HG03097 (cell line): Measurements from ENCODE around the gene INO80.

ENCODE experiments used
- ATAC-seq: cut with Tn5 transposase; IDR thresholded peaks from one replicate; pipeline ENCODE4 v1.9.1; 2021; ENCODE audit not compliant: unreplicated experiment, low FRiP score

Gene INO80

DNA sequence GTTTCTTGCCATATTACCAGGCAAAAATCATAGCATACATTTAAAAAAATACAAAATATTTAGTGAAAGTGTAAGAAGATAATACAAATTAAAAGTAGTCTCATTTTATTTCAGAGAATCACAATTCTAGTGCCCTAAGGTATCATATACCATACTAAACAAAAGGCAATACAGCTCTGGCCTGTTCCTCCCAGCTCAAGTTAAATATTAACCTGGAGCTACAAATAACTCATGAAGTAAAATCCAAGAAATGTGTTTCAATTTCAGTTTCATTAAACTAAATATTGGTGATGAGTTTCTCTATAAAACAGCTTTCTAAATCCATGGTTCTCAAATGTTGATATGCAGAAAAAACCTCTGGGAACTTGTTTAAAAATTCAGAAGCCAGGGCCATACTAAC is 67.7 kb downstream of the INO80 start:
- ATAC-seq, result no peak

DNA sequence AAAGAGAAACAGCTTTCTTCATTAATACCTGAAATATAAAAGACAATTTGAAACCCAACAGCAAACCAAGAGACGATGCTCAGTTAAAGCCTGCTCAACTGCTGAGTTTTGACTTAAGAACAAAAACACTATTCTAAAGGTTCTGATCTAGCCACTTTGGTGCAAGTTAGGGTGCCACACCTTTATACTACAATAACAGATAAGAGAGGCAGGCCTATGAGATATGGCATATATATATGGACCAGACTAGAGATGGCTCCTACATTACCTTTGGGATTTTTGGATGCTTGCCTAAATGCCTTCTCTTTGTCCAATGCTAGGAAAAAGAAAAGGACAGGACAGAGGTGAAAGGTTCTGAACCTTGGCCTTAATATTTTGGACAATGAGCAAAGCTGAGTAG is 68.6 kb downstream of the INO80 start:
- no peak for ATAC-seq

DNA sequence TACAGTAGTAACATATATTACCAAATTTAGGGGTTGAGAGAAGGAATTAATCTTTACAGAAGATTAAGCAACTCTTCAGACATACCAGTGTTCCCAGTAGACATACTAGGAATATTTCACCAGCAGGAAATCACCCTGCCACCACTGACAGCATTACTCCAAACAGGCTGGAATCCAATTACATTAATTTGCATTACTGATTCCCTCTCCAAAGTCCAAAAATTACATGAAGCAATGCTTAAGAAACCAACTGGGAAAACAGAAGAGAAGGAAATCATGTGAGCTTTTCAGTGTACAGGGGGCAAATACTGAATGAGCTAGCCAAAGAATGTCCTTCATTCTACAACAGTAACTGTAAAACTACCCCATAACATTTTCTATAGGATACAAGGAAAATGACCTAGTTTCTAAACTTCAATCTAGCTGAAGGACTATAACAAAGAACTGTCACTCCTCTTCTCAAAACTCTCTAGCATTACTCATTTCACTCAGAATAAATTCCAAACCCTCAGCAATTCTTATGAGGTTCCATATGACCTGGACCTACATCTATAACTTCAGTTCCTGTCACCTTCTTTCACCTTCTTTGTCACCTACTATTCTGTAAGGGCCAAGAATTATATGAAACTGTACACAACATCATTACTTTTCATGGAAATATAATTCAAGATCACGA is 72.7 kb downstream of the INO80 start:
- ATAC-seq, result no peak

DNA sequence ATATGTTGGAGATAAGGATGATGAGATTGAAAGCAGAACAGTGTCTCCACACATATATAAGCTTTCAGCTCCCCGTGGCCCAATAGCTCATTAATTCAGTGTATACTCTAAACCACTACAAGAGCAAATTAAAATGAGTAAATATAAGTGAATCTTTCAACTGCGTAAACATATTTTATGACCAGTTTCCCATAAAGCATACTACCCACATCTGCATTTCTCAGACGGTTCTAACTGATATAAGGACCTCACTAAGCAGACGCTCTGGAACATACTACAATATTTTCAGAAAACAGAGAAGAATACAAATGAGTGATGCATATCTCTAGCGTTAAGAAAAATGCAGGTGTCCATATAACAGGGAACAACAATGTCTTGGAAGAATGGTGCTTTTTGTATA is 73.2 kb downstream of the INO80 start:
- ATAC-seq, result no peak

DNA sequence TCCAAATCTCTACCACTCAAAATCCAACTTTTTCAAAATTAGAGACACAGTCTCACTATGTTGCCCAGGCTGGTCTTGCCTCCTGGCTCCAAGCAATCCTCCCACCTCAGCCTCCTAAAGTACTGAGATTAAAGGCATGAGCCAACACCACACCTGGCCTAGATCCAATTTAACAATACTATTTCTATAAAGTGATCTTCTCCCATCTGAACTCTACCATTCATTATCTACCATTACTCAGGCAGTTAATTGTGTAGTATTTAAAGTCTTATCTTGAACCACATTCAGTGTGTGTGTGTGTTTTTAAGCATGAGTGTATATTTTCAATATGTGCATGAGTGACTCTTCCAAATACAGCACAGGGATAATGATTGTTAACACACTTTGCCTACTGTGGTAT is 77.0 kb downstream of the INO80 start:
- ATAC-seq, result no peak

DNA sequence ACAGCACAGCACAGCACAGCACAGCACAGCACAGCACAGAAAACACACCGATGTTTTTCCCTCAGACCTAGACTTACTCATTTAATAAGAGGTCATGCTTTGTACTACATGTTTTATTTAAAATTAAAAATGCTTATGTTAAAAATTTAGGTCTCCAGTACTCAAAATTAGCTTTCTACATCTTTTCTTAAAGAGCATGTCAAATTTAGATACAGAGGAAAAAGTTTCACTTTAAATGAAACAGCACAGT is 84.1 kb downstream of the INO80 start:
- no peak for ATAC-seq

DNA sequence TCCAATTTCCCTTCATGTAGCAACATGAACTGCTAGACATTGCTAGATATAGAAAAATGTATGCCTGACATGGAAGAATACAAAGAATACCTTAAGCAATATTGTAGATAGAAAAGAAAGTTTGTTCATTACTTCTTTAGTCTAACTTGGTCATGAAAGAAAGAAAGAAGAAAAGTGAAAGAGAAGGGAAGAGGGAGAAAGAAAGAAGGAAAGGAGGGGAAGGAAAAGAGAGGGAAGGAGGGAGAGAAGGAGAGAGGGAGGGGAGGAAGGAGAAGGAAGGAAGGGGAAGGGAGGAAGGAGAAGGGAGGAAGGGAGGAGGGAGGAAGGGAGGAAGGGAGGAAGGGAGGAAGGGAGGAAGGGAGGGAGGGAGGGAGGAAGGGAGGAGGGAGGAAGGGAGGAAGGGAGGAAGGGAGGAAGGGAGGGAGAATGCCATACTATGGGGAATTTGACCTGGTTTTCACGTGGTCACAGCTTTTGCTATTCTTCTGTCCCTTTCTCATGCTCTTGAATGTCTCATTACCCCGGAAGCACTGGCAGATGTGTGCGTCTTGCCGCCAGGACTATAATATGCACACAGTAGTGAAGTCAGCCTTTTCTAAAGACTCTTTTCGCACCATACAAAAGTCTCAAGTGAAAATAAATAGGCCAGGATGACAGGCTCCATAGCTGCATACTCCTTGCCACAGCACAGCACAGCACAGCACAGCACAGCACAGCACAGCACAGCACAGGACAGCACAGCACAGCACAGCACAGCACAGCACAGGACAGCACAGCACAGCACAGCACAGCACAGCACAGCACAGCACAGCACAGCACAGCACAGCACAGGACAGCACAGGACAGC is 84.6 kb downstream of the INO80 start:
- no peak for ATAC-seq

DNA sequence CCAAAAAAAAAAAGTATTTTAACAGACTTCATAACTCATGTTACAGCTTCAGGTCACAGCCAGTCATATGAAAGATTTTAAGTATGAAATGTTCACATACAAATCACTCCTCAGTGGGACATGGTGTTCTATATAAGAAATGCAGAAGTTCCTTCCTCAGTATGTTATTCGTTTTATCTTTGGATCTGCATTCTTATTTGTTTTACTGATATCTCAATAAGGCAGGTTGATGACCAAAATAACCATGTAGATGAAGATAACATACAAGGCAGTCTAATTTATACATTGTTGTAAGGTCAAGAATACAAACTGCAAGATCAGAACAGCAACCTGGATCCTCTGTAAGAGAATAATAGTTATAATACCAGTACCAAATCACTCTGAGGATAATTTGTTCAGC is 87.2 kb downstream of the INO80 start:
- ATAC-seq, result no peak

DNA sequence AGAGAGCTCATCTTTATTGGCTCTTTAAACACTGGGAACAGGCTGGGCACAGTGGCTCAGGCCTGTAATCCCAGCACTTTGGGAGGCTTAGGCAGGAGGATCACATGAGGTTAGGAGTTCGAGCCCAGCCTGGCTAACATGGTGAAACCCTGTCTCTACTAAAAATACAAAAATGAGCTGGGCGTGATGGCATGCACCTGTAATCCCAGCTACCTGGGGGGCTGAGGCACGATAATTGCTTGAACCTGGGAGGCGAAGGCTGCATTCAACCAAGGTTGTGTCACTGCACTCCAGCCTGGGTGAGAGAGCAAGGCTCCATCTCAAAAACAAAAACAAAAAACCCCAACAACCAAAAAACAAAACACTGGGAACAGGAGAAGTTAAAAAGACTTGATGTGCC is 90.7 kb downstream of the INO80 start:
- no peak for ATAC-seq

DNA sequence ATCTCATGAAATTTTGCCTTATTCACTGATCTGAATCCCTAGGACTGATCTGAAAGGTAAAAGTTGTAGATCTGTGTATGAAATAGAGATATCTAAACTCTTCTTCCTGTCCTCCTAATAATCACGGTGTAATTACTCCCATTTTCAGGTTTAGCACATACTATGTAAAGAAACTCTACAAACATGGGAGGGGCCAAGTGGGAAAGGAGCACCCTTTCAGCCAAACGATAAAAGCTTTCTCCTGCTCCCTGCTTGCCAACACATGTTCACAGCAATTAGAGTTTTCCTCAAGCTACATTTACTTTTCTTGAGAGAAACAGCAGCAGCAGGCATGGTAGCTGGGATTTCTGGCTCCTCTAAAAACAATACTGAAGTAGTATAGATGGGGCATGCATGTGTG is 91.2 kb downstream of the INO80 start:
- no peak for ATAC-seq

DNA sequence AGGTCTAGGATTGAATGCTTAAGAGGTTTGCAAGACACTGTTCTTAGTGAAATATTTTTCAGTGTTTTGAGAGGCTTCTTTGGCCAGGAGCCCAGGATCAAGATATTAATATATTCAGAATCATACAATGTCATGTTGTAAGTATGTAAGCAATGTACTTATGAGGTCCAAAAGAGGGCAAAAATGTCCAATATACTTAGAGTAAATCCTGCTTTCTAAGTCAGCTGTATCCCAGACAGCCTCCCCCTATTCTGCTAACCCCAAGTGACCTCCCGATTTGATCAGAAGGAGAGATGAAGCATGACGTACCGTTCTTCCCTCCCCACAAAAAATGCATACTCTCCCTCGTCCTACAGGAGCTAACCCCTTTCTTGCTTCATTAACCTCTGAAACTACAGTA is 91.9 kb downstream of the INO80 start:
- no peak for ATAC-seq

DNA sequence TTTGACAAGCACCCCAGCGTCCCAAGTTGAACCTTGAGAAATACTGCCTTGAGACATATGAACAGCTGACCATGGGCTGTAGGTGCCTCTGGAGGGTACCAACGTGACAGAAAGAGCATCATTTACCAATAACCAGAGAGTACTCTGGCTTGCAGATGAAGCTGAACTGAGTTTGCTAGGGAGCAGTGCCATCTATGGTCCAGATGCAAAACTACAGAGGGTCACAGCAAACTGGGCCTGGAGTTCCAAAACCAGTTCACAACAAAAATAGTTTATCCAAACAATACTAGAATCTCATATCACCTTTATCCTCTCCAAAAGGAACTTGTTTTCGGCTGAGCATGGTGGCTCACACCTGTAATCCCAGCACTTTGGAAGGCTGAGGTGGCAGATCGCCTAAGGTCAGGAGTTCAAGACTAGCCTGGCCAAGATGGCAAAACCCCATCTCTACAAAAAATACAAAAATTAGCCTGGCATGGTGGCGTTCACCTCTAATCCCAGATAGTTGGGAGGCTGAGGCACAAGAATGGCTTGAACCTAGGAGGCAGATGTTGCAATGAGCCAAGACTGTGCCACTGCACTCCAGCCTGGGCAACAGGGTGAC is 93.5 kb downstream of the INO80 start:
- ATAC-seq, result no peak

DNA sequence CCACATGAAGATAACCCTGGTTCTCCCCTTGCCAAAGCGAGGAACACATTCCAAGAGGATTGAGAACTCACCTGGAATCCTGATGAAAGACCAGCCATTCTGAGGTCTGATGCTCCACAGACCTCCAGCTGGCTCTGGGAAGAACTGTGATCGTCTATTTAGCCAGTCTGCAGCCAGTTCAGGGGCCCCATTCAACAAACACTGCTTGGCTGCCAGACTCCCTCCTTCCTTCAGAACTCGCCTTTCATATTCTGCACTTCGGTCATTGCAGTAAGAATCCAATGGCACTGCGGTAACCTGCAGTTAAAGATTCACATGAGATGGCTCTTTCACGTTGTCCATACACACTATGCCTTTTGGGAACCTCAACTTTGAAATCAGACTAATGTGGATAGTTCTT is 95.3 kb downstream of the INO80 start:
- ATAC-seq, result no peak

DNA sequence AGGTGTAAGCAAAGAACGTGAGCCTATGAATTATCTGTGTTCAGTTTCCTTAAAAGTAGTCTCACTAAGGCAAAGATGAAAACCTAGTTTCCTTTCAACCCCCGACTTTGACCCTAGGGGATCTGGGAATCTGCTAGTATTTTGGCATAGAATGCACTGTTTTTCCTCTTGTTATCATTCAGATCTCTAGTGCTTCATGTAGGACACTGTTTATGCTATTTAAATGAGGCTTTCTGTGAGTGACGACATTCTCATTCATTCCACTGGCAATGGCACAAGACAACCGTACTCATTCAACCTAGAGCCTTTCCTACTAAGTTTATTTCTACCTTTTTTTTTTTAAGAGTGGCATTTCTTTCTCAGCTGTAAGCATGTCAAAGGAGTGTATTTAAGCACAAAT is 95.8 kb downstream of the INO80 start:
- ATAC-seq, result no peak

DNA sequence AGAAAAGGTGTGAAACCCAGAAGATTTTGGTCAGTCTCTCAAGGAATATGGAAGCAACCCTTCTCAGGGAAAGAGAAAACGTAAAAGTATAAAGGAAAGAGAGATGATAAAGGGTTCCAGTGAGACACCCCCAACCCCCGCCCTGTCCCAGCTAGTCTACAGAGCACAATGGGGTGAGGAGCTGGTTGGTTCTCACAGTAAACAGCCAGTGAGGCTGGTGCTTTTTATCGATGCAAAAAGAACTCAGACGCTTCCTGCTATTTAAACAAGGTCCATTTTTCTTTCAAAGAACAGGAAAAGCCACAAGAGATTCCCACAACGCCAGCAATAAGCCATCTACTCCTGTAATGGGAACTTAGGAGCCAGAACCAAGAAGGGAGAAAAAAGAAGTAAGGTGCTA is 96.9 kb downstream of the INO80 start:
- no peak for ATAC-seq

DNA sequence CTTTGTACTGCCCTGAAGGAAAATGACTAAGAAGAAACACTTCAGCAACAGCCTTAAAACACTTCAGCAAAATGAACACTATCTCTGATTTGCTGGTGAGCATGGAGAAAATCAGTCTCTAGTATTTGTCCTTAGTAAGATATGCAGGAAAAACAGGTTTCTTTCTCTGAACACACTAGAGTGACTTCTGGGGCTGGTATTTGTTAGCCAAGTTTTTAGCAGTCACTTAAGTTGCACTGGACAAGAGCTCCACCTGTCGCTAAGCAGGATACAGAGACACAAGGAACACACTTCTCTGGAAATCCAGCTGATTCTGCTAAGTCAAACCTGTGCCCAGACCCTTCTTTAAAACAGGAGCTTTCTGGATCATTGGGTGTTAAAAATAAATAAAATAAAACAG is 97.5 kb downstream of the INO80 start:
- no peak for ATAC-seq

DNA sequence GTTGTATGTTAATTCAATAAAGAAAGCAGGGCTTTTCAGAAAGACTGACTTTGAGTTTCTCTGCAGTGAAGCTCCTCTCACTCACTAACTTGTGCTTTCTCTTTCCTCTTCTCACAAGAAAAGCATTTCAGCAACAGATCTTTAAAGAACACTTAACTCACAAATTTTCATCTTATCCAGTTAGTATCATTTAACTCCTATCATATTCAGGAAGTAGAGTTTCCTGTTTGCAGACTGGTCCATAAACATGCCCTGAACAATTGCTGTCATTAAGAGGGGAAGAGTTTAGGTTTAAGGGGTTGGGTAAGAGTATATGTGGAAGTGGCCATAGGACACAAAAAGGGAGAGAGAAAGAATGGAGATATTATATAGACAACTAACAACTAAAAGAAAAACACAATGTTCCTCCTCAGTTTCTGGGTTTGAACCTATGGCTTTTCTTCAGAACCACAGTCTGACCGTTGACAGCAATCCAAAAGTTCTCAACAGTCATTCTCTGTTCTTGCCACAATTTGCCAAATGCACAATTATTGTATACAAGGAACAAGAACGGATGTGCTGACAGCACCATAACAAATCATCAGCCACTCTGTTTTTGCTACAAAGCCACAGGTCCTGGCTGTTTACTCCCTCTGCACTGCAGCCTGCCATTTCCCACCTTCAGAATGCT is 98.9 kb downstream of the INO80 start:
- no peak for ATAC-seq

DNA sequence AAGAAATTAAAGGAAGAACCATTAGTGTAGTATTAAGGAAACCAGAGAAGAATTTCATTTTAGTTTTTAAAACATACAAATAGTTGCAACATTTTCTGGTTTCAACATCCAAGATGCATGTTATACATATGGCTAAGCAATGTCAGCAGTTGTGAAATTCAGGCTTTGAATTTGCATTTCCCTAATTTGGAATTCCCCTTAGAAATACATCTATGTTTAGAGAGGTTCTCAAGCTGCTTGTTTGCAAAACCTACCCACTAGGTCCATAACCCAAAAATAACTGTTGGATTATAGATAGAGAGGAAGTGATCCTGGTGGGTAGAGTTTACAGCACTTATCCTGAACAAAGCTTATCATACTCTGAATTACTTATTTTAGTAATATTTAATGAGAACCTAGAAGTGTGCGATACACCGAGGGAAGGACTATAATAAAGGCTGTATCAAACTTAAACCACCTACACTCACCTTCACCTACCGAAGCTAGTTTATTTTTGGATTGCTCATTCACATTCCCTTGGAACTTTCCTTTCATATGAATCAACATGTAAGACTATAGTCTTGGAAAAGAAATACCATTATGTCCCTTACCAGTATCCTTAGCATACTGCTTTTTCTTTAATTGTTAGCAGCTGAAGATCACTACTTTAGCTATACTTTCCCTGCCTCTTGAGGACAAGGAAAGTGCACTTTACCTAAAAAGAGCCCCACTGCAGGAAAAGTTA is 102.2 kb downstream of the INO80 start:
- ATAC-seq, result no peak

DNA sequence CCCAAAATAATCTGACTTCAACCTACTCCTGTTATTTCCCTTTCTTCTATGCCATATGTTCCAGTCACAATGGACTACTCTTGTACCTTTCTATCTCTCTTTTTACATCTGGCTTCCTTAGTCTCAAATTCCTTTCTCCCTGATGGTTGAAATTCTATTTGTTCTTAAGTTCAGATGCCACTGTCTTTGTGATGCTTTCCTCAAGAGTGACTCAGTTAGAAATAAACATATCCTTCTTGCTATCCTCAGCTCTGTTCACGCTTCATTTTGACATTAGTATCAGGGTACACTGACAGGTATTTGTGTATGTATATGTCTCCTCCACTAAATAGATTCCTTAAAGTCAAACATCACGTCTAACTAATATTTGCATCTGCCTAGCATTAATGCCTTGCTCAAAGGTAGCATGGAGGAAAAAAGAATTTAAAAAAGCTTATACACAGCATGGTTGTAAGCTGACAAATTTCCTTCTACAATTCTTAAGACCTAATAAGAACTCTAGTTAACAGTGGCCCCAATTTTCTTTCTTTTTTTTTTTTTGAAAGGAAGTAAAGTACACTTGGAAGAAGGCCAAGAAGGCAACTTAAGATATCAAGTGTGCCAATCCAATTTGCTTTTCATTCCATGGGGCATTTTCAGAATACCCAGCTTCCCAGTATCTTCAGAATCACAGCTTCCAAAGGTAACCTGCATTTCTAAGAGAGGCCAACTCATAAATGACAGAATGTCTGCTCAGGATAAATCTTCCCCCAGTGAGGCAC is 104.8 kb downstream of the INO80 start:
- no peak for ATAC-seq

DNA sequence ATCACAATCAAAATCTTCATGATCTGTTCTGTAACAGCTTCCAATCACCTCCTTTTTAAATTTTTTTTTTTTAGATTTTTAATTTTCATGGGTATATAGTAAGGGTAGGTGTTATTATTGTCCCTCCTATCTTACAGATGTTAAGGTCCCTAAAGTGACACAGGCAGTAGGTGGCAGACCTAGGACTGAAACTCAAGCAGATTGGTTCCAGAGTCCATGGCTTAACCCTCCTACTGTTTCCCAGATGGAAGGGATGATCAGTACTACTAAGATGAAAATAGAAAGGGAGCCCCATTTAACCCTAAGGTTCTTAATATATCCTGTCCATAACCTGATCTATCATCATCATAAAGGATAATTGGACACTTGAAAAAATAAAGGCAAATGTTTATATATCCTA is 105.7 kb downstream of the INO80 start:
- no peak for ATAC-seq
